Transverse colon (tissue), 4 donors: ENCODE data around the gene JARID2. TPM values are rescaled to one million over a fixed set of nuclear protein-coding genes. Genes with fewer than 3 reads are reported as not detected.

Experiments used
- DNase-seq: peaks from one replicate; pipeline ENCODE4 v3.0.0-alpha.2; 2019
- H3K27ac ChIP-seq, 4 donors: fragments of 200-600 bp; sonication (generic); 2 replicates each; pipeline ENCODE4 v1.5.1; 2016 to 2018; ENCODE audit warnings: inconsistent platforms in 4 of 4
- H3K27me3 ChIP-seq: fragments of 200-600 bp; sonication (generic); 2 replicates; pipeline ENCODE4 v1.5.1; 2017; ENCODE audit warnings: inconsistent platforms
- H3K36me3 ChIP-seq, 4 donors: fragments of 200-600 bp; sonication (generic); 2 replicates each; pipeline ENCODE4 v1.5.1; 2017 to 2019; ENCODE audit warnings: inconsistent platforms in 4 of 4
- H3K4me1 ChIP-seq, 4 donors: fragments of 200-600 bp; sonication (generic); 2 replicates each; pipeline ENCODE4 v1.5.1; 2017 to 2020; ENCODE audit warnings: inconsistent platforms in 4 of 4
- H3K4me3 ChIP-seq, 4 donors: fragments of 200-600 bp; sonication (generic); 1 replicate in 1 of 4; 2 replicates in 3 of 4; pipeline versions ENCODE4 v1.5.1 to v1.6.1; 2017 to 2019; ENCODE audit warnings: inconsistent platforms in 4 of 4
- H3K9me3 ChIP-seq, 2 donors: fragments of 200-600 bp; sonication (generic); 2 replicates each; pipeline ENCODE4 v1.5.1; 2017 to 2019; ENCODE audit warnings: inconsistent platforms in 2 of 2
- EP300 ChIP-seq: sonication (generic); formaldehyde crosslinking; IDR thresholded peaks from one replicate; pipeline ENCODE4 v1.6.1; 2017; ENCODE audit warnings: antibody characterized with exemption, low read depth
- POLR2A ChIP-seq: fragments of 450-650 bp; IDR thresholded peaks from one replicate; pipeline ENCODE4 v1.6.1; 2016; ENCODE audit warnings: antibody characterized with exemption, mild to moderate bottlenecking, moderate library complexity
- POLR2AphosphoS5 ChIP-seq, 3 donors: sonication (generic); formaldehyde crosslinking; IDR thresholded peaks; one replicate each; pipeline ENCODE4 v1.6.1; 2016; ENCODE audit warnings: antibody characterized with exemption in 3 of 3
- WGBS, 2 donors: methylation state at CpG; one replicate each; pipeline ENCODE4 v1.1.5; 2018; ENCODE audit warnings: low coverage in 1 of 2; 5-methylcytosine and 5-hydroxymethylcytosine counted together
- in situ Hi-C, 4 donors: fragments of 200-750 bp; cut with MboI; loops; one replicate each; pipeline versions ENCODE4 v1.15.0 to v1.15.1; 2017; ENCODE audit warnings: low sequenced_read_pairs in 3 of 4, low pct_ligation_motif_present in 1 of 4, low pct_unique_long_range_greater_than_20kb in 1 of 4
- intact Hi-C: fragments of 100-400 bp; cut with DNase I; formaldehyde crosslinking; loops from one replicate; pipeline ENCODE4 v1.15.1; 2023; ENCODE audit warnings: low total_unique reads
- total RNA-seq, 4 donors: library from RNA; depleted of rRNA; stranded (reverse); fragments of >200 nt; gene quantifications; one replicate each; pipeline ENCODE4 v1.1.0, GENCODE V29; 2016
- TF ChIP-seq, protein P1 (sequence below), 5 experiments: fragments of 200-600 bp in 3 of 5; fragments of 450-650 bp in 2 of 5; sonication (generic) in 3 of 5; IDR thresholded peaks; 1 replicate in 2 of 5; 2 replicates in 3 of 5; pipeline ENCODE4 v1.5.1; 2016 to 2017; ENCODE audit warnings: antibody characterized with exemption in 5 of 5, inconsistent platforms in 3 of 5, mild to moderate bottlenecking in 2 of 5, moderate library complexity in 1 of 5

JARID2 gene
- total RNA-seq, 4 donors from 2014 or later = 9.4 to 18.7 (median 10.9) TPM

DNA sequence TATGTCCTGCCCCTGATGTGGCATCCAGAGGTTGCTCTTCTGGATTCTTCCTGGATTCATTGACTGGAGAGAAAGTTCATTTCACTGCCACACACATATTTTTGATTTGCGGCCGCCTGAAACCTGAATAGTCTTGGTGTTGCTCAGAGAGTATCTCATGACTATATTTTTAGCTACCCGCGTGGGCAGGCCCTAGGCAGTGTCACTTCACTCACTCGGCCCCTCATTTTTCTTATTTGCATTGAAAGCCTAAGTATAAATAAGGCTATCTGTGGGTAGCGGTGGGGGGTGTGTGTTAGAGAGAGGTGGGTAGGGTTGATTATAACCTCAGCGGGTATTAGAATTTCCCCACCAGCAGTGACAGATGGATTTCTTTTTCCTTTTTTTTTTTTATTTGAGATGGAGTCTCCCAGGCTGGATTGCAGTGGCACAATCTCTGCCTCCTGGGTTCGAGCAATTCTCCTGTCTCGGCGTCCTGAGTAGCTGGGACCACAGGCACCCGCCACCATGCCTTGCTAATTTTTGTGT, 113.5 kb downstream of the JARID2 start:
- WGBS, 2 donors = 75 to 81% methylated on average over 7 to 11 of the region's 11 CpGs
- TF ChIP-seq POLR2AphosphoS5 (IDR thresholded peaks at IDR 0.05) (no peak), POLR2A (no peak), EP300 (no peak)
- TF ChIP-seq, protein P1, sequence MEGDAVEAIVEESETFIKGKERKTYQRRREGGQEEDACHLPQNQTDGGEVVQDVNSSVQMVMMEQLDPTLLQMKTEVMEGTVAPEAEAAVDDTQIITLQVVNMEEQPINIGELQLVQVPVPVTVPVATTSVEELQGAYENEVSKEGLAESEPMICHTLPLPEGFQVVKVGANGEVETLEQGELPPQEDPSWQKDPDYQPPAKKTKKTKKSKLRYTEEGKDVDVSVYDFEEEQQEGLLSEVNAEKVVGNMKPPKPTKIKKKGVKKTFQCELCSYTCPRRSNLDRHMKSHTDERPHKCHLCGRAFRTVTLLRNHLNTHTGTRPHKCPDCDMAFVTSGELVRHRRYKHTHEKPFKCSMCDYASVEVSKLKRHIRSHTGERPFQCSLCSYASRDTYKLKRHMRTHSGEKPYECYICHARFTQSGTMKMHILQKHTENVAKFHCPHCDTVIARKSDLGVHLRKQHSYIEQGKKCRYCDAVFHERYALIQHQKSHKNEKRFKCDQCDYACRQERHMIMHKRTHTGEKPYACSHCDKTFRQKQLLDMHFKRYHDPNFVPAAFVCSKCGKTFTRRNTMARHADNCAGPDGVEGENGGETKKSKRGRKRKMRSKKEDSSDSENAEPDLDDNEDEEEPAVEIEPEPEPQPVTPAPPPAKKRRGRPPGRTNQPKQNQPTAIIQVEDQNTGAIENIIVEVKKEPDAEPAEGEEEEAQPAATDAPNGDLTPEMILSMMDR (IDR thresholded peaks at IDR 0.05) = no peak
- intact Hi-C loops (no loop called here), in situ Hi-C loops (no loop called here)
- Histone ChIP-seq H3K9me3 (no peaks in the 10 kb centered on the region), H3K27me3 (no peaks in the 10 kb centered on the region), H3K4me3 (no peak overlapping the region), H3K27ac (no peak overlapping the region), H3K36me3 (no peaks in the 10 kb centered on the region), H3K4me1 (peaks cover 8 to 34% (median 14%) of the 10 kb centered on the region in 4 donors)
- no peak for DNase-seq

DNA sequence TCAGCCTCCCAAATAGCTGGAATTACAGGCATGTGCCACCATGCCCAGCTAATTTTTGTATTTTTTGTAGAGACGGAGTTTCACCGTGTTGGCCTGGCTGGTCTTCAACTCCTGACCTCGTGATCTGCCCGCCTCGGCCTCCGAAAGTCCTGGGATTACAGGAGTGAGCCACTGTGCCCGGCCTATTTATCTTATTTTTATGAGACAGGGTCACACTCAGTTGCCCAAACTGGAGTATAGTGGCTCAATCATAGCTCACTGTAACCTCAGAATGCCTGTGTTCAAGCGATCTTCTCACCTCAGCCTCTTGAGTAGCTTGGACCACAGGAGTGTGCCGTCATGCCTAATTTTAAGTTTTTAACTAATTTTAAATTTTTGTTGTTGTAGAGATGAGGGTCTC, 114.4 kb downstream of the JARID2 start:
- H3K36me3 ChIP-seq = no peaks in the 10 kb centered on the region
- H3K27me3 ChIP-seq = no peaks in the 10 kb centered on the region
- H3K27ac ChIP-seq = no peak overlapping the region
- TF ChIP-seq EP300 (no peak), POLR2AphosphoS5 (IDR thresholded peaks at IDR 0.05) (no peak), POLR2A (no peak)
- TF ChIP-seq, protein P1 (IDR thresholded peaks at IDR 0.05) = no peak
- intact Hi-C loops (no loop called here), in situ Hi-C loops (no loop called here)
- H3K4me3 ChIP-seq = no peak overlapping the region
- H3K9me3 ChIP-seq = no peaks in the 10 kb centered on the region
- no peak for DNase-seq
- WGBS, 2 donors = 95 to 100% methylated on average over 2 to 9 of the region's 9 CpGs
- H3K4me1 ChIP-seq = peaks cover 9 to 43% (median 18%) of the 10 kb centered on the region in 4 donors

DNA sequence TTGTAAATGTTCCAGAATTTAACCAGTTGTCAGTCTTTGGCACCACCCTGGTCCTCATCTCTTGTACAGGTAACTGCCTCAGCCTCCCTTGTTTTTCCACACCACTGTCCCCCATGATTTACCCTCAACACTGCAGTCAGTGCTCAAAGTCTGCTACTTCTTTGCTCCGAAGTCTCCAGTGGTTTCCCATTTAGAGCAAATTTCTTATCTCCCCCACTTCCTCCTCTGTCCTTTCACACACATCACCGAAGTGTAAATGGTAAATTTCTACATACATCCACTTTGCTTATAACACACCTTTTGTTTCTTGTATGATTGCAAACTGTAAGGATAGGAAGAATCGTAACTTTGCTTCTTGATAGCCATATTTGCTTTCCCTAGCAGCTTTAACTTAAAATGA, 115.3 kb downstream of the JARID2 start:
- H3K27ac ChIP-seq = no peak overlapping the region
- no peak for DNase-seq
- no peaks in the 10 kb centered on the region for H3K27me3 ChIP-seq
- no peaks in the 10 kb centered on the region for H3K36me3 ChIP-seq
- no peak for TF ChIP-seq EP300
- TF ChIP-seq POLR2A = no peak
- WGBS, 2 donors = 86 to 89% methylated on average over 3 of the region's 3 CpGs
- intact Hi-C loops = no loop called here
- no peak overlapping the region for H3K4me3 ChIP-seq
- in situ Hi-C loops = no loop called here
- H3K4me1 ChIP-seq = peaks cover 9 to 52% (median 27%) of the 10 kb centered on the region in 4 donors
- no peaks in the 10 kb centered on the region for H3K9me3 ChIP-seq

- no peaks in the 10 kb centered on the region for H3K36me3 ChIP-seq
- WGBS, 2 donors = 62 to 82% methylated on average over 8 to 9 of the region's 9 CpGs
These were observed 116.6 kb downstream of the JARID2 start for GRCh38 chr6:15362274-15363160.

More at GRCh38 chr6:15362274-15363160, 116.6 kb downstream of the JARID2 start:
- TF ChIP-seq EP300 (no peak), POLR2A (no peak), POLR2AphosphoS5 (IDR thresholded peaks at IDR 0.05) (no peak)
- TF ChIP-seq, protein P1 (IDR thresholded peaks at IDR 0.05) = no peak
- intact Hi-C loops = no loop called here
- Histone ChIP-seq H3K27ac (no peak overlapping the region), H3K4me1 (peaks cover 9 to 57% (median 35%) of the 10 kb centered on the region in 4 donors), H3K9me3 (no peaks in the 10 kb centered on the region), H3K27me3 (no peaks in the 10 kb centered on the region), H3K4me3 (no peak overlapping the region)
- DNase-seq = no peak
- in situ Hi-C loops = no loop called here
